Fibroblast of peridontal ligament (primary cell): ENCODE results near the gene CDRT15.
"Not testable (repeated sequence)": the region's sequence is repeated elsewhere in the genome, so short reads cannot be mapped to it uniquely, and the experiment has no call there.

Experiments used
- DNase-seq: peaks from one replicate; pipeline ENCODE4 v3.0.0-alpha.2; 2010; ENCODE audit errors: extremely low read depth

The CDRT15 gene

DNA sequence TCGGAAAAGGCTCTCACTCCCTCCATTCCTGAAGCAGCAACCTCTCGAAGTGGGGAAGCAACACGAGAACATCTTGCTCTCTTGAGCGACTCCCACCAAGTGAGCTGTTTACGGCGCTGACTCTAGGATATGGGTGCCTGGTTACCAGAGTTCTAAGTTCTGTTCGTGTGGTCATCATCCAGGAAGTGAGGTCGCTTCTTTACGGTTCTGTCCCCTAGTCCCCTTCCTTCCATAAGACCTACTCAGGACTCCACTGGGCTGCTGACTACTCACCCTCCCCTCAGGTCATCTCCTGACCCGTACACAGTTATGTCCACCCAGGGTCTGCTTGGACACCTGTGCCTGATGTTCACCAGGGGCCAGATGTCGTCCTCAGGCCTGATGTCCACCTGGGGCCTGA lies at the start of gene CDRT15:
CDRT15 (minus strand) TSS at position 101 of the 400 bp plus-strand sequence; CDS start at position 72, 29 bp downstream.
- not testable (repeated sequence) for DNase-seq

- no peak for DNase-seq
Measured at GRCh38 chr17:14282726-14283125, 46.1 kb upstream of the CDRT15 start.

GRCh38 chr17:14281530-14281929 lies 44.9 kb upstream of the CDRT15 start:
- DNase-seq: no peak

DNA sequence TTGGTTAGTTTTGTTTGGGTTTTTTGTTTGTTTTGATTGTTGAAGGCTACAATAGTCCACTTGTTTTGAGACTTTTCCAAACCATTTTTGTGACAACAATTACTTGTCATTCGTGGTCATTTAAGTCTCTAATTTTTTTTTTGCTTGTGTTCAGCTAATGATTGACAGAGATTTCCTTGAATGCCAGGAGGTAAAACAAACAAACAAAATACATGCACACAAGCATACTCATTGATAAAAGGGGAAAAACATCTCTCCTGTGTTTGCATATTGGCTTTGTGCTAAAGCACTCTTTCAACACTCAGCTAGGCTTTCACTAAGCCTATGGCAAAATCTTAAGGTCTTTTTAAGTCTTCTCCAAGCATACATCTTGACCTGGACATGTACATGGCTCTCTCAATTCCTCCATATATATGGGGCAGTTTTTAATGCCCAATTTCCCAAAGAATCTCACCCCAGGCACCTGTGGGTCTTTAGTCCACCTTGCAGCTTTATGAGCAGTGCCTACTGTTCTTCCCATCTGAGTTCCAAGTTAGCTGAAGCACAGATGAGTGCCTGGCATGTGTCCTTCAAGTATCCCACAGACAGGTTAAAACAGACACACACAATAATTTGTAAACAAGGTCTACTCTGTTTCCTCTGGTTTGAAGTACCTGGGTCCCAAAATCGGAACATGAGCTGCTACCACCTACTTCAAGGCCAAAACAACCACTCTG lies 40.0 kb upstream of the CDRT15 start:
- DNase-seq: no peak

DNA sequence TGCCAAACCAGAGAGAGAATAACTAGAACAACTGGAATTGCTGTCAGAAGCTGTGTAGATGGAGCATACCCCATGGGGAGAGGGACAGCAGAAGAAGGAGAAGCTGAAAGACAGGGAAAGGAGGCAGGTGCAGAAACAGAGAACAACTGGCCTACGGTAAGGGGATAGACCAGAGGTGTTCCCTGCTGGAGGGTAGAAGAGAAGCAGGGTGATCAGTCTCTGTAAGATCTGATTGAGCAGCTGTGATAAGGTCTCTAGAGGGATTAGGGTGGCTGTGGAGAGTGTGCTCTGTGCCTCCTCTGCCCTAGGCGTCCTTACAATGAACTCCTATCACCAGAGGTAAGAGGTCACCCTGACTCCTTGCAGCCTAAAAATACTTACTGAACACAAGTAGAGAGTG lies 33.8 kb upstream of the CDRT15 start:
- no peak for DNase-seq

GRCh38 chr17:14269473-14269872 lies 32.8 kb upstream of the CDRT15 start:
- DNase-seq: no peak

- no peak for DNase-seq
Measured at GRCh38 chr17:14268264-14268663, 31.6 kb upstream of the CDRT15 start.

DNA sequence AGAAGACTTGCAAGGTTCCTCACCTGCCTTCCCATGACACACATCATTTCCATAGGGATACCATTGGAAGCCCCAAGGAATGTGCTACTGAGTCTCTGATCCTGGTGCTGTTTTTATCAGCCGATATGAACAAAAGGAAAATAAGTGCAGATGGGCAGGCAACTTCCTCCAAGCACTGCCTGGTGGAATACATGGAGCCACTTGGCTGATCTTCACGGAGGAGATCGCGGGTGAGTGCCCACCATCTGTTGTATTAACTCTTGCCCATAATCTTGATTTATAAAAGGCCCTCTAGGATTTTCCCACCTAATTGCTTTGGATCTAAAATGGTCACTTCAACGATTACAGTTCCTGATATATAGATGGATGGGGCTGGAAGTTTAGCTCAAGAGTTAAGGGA lies 24.7 kb upstream of the CDRT15 start:
- DNase-seq: no peak

- DNase-seq: no peak
Measured at GRCh38 chr17:14245629-14246028, 9.0 kb upstream of the CDRT15 start.

DNA sequence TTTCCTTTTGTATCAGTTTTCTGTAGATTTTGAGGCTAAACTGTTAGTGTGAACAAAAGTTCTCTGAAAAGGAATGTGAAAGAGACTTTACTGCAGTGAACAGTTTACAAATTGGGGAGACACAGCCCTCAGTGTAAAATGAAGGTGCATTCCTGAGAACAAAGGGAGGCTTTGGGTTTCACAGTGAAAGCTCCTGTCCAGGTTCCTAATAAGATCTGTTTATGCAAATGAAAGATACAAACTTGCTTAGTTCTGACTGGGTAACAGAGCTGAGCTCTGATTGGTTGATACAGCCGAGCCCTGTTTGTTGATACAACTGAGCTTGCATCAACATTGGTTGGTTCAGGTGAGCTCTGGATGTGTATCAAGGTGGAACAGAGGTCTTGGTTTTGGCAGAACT lies 8.3 kb upstream of the CDRT15 start:
- DNase-seq: no peak

DNA sequence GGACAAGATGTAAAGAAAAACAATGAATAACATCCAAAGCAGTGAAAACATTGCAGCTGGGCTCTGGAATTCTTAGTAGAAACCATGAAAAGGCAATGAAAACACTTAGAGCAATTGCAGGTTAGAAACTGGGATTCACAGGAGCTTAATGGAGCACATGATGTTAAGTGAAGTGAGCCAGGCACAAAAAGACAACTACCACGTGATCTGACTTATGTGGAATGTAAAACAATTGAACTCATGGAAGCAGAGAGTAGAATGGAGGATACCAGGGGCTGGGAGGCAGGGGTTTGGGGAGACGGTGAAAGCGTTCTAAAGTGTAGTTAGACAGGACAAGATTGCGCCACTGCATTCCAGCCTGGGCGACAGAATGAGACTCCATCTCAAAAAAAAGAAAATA lies 2.6 kb upstream of the CDRT15 start:
- DNase-seq: not testable (repeated sequence)

DNA sequence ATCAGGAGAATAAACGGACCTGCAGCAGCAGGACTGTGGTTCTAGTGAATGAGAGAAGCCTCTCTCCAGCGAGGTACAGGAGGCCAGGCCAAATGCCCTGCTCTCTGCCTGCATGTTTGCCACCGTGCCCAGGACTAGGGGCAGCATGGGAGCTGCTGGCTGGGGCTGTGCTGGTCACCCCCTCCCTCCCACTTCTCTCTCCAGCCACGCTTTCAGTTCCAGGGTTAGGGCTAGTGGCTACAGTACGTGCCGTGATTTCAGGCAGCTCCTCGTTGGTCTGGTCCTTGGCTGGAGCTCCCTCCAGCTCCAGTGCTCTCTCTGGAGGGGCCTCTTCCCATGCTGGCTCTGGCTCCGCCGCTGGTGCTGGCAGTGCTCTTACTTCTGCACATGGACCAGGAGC lies 630 bp downstream of the CDRT15 start:
- not testable (repeated sequence) for DNase-seq

GRCh38 chr17:14235047-14235446 lies 1.6 kb downstream of the CDRT15 start:
- DNase-seq: not testable (repeated sequence)

DNA sequence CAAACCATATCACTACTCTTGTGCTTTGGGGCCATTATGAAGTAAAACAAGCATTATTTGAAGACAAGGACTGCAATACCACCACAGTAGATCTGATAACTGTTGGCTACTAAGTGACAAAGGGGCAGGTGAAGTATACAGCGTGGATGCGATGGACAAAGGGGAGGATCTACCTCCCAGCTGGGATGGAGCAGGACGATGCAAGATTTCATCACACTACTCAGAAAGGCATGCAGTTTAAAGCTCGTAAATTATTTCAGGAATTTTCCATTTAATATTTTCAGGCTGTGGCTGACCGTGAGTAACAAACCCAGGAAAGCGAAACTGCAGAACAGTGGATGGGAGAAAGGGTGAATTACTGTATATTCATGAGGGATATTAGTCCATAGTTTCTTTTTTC lies 5.5 kb downstream of the CDRT15 start:
- DNase-seq: peak; percentile 6

DNA sequence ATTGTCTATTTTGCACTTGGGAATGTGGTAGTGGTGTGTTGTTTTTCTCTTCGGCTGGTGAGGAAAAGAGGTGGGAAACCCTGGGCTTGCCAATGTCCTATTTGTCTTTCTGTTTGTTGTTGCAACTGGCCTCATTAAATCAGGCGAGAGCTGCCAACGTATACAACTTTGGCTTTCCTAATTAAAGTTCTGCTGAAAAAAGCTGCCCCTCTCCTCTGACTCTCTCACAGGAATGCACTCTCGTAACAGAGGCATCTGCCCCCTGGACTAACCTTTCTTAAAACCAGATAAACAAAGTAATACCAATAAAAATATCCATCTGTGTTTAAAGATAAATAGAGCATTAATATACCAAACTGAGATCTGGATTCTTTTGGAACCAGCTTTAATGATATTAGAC lies 7.8 kb downstream of the CDRT15 start:
- DNase-seq: peak; percentile 23

DNA sequence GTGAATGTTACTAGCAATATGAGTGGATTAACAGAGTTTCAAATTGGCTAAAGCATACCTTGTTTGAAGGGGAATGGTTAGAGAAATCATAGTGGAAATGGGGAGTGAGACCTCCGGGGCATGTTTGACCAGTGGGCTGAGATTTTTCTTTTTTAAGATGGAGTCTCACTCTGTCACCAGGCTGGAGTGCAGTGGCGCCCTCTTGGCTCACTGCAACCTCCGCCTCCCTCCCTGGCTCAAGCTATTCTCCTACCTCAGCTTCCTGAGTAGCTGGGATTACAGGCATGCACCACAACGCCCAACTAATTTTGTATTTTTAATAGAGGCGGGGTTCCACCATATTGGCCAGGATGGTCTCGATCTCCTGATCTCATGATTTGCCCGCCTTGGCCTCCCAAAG lies 9.6 kb downstream of the CDRT15 start:
- DNase-seq: no peak

DNA sequence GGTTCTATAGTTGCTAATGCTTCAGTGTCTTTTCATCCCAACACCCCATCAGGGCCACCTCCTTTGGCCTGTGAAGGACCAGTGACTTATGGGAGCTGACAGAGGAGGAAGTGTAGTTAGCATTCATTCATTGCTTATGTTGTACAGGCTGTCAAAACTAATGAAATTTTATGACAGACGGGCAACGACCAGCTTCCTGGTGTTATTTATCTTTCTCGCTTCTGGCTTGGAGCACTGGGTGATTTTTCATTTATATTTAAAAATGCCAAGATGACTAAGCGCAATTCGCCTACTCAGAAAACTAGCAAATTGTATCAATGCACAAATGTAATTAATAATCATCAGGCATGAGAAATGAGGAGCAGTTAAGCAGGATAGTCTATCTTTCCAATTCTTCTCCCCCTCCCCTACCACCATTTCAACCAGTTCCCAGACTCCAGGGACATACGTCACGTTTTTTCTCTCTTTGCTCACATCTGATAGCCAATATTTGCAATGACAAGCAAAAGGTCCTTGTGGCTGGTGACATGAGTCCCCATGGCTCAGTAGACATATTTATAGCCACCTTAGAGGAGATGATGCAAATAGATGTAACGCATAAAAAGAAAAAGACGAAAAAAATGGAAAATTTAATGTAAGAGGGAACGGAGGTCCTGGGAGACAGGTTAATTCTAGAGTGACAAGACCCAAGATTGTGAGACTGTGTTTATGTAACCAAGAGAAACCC lies 11.2 kb downstream of the CDRT15 start:
- no peak for DNase-seq

DNA sequence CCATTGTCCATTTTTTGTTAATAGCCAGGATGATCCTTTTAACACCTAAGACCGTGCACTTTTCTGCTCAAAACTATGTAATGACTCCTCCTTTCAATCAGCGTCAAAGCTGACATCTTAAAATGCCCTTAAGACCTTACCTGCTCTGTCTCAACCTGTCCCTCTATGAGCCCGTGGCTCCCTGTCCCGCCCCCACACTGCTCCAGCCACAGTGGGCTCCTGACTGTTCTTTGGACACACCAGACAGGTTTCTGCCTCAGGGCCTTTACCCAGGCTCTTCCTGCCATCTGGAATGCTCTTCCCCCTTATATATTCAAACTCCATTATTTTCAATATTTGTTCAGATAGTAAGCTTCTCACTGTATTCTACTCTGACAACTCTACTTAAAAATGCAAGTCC lies 14.1 kb downstream of the CDRT15 start:
- no peak for DNase-seq

GRCh38 chr17:14214271-14214670 lies 22.4 kb downstream of the CDRT15 start:
- DNase-seq: peak; percentile 38

DNA sequence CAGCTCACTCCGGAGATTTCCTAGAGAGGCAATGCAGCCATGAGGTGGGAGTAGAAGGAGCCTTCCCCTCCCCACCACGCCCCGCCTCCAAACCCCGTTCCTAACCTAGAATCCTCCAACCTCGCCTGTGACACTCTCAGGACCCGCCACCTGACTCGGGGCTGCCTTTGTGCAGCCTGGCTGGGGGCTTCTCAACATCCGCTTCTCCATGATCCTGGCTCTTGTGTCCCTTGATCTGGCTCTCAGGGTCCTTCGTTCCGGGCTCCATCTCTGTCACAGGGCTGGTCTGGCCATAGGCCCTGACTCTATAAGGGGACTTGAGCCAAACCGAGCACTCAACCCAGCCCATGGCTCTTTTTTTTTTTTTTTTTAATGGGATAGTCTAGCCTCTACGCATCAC lies 24.3 kb downstream of the CDRT15 start:
- DNase-seq: no peak

- DNase-seq: no peak
Measured at GRCh38 chr17:14211801-14212200, 24.9 kb downstream of the CDRT15 start.

DNA sequence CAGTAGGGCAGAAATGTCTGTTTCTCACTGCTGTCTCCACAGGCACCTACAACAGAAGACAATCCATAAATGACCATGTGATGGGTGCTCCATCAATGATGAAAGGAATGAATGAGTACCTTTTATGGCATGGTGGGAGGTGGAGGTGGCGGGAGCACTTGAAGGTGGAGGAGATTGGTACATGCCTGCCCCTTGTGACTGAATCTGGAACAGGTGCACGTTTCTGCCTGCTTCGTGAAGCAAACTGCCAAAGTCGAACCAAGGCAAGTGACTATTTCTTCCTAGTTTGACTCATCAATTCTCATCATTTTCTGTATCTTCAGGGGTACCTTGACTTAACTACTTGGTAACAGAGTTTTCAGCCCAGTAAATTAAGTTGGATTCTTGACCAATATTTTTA lies 25.4 kb downstream of the CDRT15 start:
- DNase-seq: no peak

- no peak for DNase-seq
Measured at GRCh38 chr17:14209215-14209614, 27.4 kb downstream of the CDRT15 start.
